Head of caudate nucleus (tissue), 42 donors: Measurements from ENCODE around the gene MYH7.
"Not testable (repeated sequence)": the region's sequence is repeated elsewhere in the genome, so short reads cannot be mapped to it uniquely, and the experiment has no call there.

Experiments used
- DNase-seq, 42 donors: peaks; one replicate each; pipeline versions ENCODE4 v3.0.0 to v3.0.0-alpha.2; 2020 to 2021; ENCODE audit warnings: mixed read lengths in 7 of 42
- intact Hi-C: fragments of 100-400 bp; cut with DNase I; formaldehyde crosslinking; loops from one replicate; pipeline ENCODE4 v1.15.0; 2022

Gene MYH7

DNA sequence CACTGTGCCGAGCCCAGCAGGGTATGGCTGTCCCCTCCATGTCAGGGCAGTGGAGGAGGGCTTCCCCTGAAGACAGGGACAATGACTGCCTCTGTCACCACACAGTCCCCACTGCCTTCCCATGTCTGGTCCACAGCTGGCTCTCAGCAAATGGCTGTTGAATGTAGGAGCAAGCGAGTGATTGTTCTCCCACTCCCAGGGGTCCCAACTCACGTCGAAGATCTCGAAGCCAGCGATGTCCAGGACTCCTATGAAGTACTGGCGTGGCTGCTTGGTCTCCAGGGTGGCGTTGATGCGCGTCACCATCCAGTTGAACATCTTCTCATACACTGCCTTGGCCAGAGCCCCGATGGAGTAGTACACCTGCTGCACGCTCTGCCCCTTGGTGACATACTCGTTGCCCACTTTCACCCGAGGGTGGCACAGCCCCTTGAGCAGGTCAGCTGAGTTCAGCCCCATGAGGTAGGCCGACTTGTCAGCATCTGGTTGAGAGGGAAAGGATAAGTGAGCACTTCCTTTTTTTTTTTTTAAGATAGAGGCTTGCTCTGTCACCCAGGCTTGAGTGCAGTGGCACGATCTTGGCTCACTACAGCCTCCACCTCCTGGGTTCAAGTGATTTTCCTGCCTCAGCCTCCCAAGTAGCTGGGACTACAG lies 34.8 kb downstream of the MYH7 start:
- intact Hi-C loops, DNase-seq: not testable (repeated sequence)

DNA sequence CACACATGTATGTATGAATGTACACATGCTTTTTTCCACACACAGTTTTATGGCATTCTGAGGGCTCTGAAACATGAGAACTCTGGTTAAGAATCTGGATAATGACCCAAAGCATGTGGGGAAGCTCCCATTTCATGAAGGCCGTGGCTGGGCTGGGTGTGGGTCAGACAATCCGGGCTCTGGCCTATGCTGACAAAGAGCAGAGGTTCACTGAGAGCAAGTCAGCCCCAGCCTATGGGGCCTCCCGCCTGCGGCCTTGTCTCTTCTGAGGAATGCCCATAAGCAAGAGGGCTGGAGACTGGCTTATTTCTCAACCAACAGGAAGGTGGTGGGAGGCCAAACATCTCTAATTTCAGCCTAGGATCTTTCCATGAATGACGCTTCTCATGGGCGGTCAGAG lies 35.9 kb downstream of the MYH7 start:
- no peak for DNase-seq
- intact Hi-C loops: no loop called here

DNA sequence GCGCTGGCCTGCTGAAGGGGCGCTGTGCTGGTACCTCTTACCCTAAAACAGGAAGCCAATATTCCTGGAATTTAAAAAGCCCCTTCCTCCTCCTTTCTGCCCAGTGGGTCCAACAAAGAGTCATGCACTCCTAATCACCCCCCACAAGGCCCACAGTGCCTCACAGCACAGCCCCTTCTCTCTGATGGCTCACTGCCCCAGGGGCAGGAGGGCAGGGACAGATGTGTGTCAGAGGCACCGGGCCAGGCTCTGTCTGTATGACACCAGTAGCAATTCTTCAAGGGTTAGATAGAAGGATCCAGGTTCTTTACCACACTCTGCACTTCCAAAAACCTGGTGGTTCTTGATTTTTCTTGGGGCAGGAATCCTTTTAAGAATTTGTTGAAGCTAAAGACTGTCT lies 36.3 kb downstream of the MYH7 start:
- intact Hi-C loops: no loop called here
- DNase-seq: no peak

DNA sequence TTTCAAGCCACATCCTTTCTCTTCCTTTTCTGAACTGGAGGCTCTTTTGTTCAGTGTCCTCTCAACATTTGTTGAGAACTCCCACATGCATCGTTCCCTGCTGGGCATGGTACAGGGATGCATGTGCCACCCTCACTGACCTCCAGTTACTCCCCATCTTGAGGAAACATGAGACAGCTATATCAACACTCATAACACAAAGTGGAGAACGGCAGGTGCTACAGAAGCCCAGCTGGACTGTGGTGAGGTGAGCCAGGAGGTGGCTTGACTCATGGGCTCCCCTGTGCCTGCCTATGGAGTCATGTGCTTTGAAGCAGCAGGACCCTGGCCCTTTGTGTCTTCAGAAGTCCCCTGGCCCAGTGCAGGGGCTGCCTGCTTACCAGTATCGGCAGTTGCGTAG lies 37.1 kb downstream of the MYH7 start:
- intact Hi-C loops: no loop called here
- no peak for DNase-seq

DNA sequence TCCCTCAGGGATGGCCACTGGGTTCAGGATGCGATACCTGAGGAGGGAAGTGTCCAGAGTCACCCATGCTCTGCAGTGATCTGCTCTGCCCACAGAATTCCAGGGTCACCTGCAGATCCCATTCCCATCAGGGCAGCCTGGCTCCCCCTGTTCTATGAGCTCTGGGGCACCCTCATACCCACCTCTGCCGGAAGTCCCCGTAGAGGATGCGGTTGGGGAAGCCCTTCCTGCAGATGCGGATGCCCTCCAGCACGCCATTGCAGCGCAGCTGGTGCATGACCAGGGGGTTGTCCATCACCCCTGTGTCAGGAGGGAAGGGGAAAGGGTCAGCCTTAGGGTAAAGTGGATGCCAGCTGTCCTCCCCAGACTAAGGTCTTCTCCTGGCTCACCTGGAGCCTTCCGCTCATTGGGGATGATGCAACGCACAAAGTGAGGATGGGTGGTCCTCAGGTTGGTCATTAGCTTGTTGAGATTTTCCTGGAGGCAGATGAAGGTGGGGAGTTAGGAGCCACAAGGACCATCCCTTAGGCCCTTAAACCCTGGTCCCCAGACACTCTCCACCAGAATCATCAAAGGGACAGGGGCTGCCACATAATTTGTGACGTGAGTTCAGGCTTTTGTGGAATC lies 38.6 kb downstream of the MYH7 start:
- DNase-seq: no peak
- intact Hi-C loops: no loop called here

DNA sequence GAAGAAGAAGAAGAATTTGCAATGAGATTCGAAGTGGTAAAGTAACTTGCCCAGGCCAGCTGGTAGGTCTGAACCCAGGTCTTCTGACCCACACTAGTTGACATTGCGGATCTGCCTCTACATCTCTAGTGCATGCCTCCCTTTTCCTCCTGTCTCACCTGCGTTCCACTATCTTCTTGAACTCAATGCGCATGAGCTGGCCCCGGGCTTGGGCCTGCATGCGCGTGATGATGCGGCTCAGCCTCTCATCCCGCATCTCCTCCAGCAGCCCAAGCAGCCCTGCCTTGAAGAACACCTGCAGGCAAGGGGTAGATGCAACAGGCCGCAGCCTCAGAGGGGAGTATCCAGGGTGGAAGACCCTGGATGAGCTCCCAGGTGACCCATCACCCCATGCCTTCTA lies 39.3 kb downstream of the MYH7 start:
- no peak for DNase-seq
- intact Hi-C loops: no loop called here

DNA sequence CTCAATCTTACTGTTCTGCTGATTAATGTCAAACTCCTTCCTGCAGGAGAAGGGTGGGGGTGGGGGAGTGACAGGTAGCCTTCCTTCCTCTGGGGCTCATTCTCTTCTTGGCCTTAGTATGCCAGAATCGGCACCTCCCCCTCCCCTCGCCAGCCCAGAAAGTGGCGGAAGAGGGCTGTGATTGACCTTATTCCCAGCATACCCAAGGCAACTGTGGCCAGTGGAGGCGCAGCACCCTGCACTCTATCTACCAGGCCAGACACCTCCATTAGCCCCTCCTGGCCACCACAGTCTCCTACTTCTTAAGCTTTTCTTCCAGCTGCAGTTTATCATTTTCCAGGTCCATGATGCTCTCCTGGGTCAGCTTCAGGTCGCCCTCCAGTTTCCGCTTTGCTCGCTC lies 42.8 kb downstream of the MYH7 start:
- no peak for DNase-seq

DNA sequence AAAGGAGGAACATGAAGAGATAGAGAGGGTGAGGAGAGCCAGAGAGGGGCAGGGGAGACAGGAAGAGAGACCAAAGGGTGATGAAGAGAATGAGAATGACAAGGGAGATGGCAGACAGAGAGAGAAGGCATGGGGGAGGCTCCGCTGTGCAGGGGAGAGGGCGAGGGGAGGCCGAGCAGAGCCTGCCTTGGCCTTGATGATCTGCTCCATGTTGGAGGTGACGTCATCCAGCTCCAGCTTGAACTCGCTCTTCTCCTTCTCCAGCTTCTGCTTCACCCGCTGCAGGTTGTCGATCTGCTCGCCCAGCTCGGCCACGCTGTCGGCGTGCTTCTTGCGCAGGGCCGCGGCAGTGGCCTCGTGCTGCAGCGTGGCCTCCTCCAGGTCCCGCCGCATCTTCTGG lies 45.6 kb downstream of the MYH7 start:
- intact Hi-C loops, DNase-seq: not testable (repeated sequence)

More for the DNA sequence above, 42.8 kb downstream of the MYH7 start:
- intact Hi-C loops: no loop called here

DNA sequence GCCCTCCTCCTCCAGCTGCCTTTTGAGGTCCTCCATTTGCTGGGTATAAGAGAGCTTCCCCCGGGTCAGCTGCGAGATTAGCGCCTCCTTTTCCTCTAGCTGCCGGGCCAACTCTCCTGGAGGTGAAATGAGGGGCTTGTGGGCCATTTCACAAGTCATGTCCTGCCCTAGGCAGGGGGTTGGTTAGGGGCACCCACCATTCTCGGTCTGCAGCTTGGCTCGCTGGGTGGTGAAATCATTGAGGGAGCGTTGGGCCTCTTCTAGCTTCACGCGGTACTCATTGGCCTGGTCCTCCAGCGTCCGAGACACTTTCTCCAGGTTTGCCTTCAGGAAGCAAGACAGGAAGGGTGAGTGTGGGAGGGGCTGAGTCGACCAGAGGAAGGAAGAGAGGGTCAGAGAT lies 46.1 kb downstream of the MYH7 start:
- no peak for DNase-seq
- intact Hi-C loops: no loop called here

DNA sequence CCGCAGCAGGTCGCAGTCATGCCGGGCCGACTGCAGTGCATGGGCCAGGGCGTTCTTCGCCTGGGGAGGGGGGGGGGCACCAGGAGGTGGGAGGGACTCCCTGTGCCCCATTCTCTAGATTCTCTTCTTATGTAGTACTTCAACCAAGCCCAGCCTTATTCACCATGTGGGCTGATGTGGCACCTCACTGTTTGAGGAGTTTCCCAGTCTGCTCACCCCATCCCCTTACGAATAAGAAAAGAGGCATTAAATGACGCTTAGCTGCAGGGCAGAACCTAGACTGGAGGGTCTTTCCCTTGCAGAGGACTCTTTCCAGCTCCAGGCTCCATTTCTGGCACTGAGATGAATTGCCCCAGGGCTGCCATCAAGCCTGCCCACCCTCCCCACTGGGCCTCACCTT lies 46.5 kb downstream of the MYH7 start:
- DNase-seq: no peak
- intact Hi-C loops: no loop called here

DNA sequence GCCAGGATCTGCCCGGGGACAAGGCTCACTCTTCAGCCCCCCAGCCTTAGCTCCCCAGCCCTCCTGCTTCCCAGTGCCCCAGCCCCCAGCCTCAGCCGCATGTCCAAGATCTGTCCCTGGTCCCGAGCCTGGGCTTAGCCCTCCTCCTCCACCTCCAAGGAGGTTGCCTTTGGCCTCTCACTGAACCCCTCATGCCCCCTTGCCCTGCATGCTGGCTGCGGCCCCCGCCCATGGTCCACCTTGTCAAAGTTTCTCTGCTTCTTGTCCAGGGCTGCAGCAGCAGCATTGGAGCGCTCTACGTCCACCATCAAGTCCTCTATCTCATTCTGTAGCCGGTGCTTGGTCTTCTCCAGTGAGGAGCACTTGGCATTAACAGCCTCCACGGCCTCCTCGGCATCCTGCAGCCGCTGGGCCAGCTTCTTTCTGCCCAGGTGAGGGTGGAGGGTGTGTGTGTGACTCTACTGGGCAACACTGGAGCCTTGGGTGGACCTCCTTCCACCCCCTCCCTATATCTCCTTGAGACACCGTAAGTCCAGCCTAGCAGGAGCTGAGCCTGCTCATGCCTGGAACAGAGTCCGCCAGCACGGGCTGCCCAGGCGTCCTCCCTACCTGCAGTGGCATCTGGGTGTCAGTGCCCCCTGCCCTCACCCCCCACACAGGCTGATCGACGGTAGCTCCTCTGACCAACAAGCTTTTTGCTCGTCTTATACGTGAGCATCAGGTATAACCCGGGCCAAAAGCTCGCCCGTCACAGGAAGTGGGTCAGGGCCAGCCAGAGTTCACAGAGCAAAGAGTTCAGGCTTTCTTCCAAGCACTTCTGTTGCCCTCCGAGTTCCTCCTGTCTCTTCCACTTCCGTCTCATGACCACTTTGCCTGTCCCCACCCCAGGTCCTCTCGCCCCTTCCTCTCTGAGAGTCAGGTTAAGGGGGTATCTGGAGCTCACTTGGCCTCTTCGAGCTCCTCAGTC lies 47.3 kb downstream of the MYH7 start:
- intact Hi-C loops: no loop called here
- no peak for DNase-seq

DNA sequence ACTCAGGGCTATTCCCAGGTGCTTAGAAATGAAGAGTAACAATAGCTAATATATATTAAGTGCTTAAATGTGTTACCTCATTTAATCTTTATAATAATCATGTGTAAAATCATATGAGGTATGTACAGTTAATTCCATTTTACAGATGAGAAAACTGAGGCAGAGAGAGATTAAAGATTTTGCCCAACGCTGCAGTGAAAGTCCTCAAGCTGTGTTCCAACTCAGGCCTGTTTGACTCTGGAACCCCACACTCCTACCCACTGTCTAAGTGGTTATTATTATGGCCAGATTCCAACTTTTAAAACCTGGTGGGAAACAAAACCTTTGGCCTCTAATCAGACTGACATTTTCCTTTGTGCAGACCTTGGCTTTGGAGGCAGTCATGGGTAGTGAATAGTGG lies 48.5 kb downstream of the MYH7 start:
- DNase-seq: no peak
- intact Hi-C loops: no loop called here

DNA sequence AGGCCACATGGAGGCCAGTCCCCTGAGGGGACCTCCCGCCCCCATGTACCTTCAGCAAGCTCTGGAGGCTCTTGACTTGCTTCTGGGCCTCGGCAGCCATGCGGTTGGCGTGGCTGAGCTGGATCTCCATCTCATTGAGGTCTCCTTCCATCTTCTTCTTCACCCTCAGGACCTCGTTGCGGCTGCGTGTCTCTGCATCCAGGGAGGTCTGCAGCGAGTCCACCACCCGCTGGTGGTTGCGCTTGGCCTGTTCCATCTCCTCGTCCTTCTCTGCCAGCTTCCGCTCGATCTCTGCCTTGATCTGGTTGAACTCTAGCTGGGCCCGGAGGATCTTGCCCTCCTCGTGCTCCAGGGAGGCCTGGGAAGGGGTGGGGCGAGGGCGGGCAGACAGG lies 49.2 kb downstream of the MYH7 start:
- DNase-seq, intact Hi-C loops: not testable (repeated sequence)

DNA sequence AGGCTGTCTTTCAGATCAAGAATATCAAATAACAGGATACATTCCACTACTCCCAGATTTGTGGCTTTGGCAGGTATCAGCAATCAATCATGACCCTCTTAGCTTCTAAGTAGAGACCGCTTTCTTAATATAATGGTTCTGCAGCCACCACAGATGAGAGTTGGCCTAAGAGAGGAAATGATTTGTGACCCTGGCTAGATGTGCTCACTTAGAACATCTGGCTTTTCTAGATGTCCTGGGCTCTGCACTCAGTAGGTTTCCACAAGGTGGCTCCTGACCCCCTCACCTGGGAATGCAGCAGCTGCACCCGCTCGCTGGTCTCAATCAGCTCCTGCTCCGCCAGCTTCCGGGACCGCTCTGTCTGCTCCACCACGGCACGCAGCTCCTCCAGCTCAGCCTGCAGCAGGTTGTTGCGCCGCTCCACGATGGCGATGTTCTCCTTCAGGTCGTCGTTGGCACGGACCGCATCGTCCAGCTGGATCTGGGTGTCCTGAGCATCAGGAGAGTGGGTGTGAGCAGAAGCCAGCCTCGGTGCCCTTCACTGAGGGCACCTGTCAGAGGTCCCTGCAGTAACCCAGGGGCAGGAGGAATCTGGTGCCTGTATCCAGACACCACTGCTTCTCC lies 49.7 kb downstream of the MYH7 start:
- intact Hi-C loops: no loop called here
- no peak for DNase-seq

DNA sequence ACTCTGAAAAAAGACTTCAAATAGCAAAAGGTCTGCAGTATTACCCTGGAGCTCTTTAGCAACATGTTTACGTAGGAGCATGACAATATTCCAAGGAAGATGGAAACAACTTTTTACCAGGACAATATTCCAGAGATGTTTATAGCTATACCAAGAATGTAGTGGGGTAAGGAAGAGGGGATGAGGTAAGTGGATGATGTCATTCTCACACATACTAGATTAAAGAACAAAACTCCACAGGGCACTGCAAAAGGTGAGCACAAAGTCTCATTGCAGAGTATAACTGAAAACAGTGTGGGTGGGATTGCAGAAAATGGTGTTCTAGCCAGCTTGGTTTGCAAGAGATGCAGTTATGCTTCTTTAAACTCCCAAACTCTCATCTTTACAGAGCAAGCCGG lies 50.2 kb downstream of the MYH7 start:
- intact Hi-C loops: no loop called here
- no peak for DNase-seq

DNA sequence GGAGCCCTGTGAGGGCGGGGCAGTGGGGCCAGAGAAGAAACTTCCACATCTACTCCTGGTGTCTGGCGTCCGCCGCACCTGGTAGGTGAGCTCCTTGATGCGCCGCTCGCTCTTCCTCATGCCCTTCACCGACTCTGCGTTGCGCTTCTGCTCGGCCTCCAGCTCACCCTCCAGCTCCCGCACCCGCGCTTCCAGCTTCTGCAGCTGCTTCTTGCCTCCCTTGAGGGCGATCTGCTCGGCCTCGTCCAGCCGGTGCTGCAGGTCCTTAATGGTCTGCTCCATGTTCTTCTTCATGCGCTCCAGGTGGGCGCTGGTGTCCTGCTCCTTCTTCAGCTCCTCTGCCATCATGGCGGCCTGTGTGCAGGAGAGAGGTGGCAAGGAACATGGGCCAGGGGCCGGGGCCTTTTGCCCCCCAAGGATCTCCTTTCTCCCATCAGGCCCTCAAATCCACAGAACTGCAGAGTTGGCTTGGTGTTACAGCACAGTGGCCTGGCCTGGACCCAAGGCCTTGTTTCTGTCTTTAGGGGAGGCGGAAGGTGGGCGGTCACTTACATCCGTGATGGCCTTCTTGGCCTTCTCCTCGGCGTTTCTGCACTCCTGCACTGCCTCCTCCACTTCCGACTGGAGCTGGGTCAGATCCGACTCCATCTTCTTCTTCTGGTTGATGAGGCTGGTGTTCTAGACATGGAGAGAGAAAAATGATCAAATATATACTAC lies 50.9 kb downstream of the MYH7 start:
- no peak for DNase-seq
- intact Hi-C loops: no loop called here

DNA sequence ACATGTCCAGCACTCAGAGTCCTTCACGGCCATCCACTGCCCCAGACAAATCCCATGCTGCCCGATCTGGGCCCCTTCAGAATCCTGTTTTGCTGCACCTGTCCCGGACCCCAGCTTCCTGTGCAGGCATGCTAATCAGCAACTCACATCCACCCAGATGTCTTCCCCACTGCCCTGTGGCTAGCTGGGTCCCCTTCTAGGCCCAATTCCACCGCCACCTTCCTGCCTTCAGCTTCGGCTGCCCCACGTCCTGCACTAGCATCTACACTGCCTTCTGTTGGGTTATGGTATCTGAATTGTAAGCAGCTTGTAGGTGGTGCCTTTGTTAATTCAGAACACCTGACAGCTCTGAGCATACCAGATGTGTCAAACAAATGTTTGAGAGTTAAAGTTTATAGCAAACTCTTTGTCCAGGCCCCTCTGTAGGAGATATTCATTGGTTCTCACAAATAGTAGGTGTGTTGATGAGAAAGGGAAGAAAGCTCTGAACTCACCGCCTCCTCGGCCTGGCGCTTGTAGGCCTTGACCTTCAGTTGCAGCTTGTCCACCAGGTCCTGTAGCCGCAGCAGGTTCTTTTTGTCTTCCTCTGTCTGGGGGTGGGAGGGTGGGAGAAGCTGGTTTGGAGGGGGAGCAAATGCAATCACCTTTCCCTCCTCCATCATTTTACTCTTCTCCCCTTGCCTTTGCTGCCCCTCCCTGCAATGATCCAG lies 52.6 kb downstream of the MYH7 start:
- intact Hi-C loops: no loop called here

DNA sequence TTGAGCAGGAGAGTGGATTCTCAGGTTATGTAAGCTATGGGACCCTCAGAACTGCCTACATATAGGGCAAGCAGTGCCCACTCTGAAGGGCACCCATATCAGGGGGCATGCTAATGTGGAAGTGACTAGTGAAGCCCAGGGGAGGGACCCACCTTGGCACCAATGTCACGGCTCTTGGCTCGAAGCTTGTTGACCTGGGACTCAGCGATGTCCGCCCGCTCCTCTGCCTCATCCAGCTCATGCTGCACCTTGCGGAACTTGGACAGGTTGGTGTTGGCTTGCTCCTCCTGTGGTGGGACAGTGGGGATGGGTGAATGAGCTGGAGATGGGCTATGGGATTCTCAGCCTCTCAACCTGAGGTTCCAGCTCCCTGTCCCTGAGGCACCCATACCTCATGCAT lies 53.2 kb downstream of the MYH7 start:
- DNase-seq: no peak
- intact Hi-C loops: no loop called here

More for the DNA sequence above, 52.6 kb downstream of the MYH7 start:
- no peak for DNase-seq
